Suprapubic skin (tissue), 4 donors: ENCODE results near the gene COL5A1.

Source experiments
- CTCF ChIP-seq, 2 donors: fragments of 200-600 bp in 1 of 2; fragments of 450-650 bp in 1 of 2; sonication (generic) in 1 of 2; IDR thresholded peaks; one replicate each; pipeline ENCODE4 v1.5.1; 2016 to 2019; ENCODE audit warnings: antibody characterized with exemption in 2 of 2, mild to moderate bottlenecking in 1 of 2, moderate library complexity in 1 of 2
- EP300 ChIP-seq: sonication (generic); formaldehyde crosslinking; IDR thresholded peaks from one replicate; pipeline ENCODE4 v1.6.1; 2017; ENCODE audit warnings: antibody characterized with exemption
- POLR2A ChIP-seq, 2 donors: fragments of 450-650 bp; IDR thresholded peaks; one replicate each; pipeline ENCODE4 v1.6.1; 2017; ENCODE audit warnings: antibody characterized with exemption in 2 of 2, mild to moderate bottlenecking in 2 of 2, moderate library complexity in 2 of 2
- POLR2AphosphoS5 ChIP-seq, 3 donors: sonication (generic); formaldehyde crosslinking; IDR thresholded peaks; one replicate each; pipeline ENCODE4 v1.6.1; 2017; ENCODE audit warnings: antibody characterized with exemption in 3 of 3

DNA sequence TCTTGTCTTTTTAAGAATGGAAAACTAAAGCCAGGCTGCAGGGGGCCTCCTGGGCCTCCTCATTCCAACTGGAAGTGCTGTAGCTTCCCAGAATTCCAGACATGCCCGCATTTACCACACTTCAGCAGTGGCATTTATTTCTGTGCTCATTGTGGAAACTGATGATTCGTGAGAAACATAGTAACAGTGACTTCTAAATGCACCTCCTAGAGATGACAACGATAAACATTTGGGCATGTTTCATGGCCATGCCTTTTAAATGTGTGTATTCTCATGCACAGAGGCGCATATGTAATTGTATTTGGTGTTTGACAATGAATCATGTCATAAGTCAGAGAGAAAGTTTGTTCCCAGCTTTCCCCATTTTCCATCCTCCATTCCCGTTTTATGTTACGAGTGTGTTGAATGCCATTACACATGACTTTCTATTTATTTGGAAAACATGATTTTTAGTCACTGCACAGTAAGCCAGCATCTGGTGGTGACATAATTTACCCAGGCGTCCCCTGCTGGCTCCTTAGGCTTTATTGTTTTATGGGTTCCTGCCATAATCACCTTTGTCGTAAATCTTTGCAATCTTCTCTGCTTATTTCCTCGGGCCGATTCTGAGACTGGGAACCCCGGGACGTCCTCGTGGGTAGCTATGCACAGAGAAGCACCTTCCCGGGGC, 170.2 kb downstream of the COL5A1 start:
- TF ChIP-seq CTCF (IDR thresholded peaks at IDR 0.05) (no peak), POLR2AphosphoS5 (IDR thresholded peaks at IDR 0.05) (no peak), POLR2A (IDR thresholded peaks at IDR 0.05) (no peak), EP300 (no peak)
